ENCODE results near the gene UTF1. TPM values are rescaled to one million over a fixed set of nuclear protein-coding genes. Genes with fewer than 3 reads are reported as not detected.

Gene UTF1
- polyA plus RNA-seq, 1 donor = not detected

GRCh38 chr10:133279326-133280226 lies 49.6 kb downstream of the UTF1 start:
- Histone ChIP-seq H3K27me3 (ENCODE audit: control insufficient read depth, insufficient read depth, low read length) (peaks cover 23% of the 10 kb centered on the region), H3K27ac (ENCODE audit: low read length) (no peak overlapping the region), H3K4me1 (ENCODE audit: control insufficient read depth, insufficient read depth, low read length) (peaks cover 29% of the 10 kb centered on the region), H3K36me3 (ENCODE audit: control insufficient read depth, insufficient read depth, low read length) (peaks cover 49% of the 10 kb centered on the region), H3K9me3 (ENCODE audit: control insufficient read depth, low read depth, low read length) (no peaks in the 10 kb centered on the region), H3K4me3 (ENCODE audit: low read length) (no peak overlapping the region)
- WGBS (ENCODE audit: insufficient coverage, low lambda C conversion rate) = no CpG with 5 or more reads among the region's 24 CpGs
- DNase-seq = no peak

DNA sequence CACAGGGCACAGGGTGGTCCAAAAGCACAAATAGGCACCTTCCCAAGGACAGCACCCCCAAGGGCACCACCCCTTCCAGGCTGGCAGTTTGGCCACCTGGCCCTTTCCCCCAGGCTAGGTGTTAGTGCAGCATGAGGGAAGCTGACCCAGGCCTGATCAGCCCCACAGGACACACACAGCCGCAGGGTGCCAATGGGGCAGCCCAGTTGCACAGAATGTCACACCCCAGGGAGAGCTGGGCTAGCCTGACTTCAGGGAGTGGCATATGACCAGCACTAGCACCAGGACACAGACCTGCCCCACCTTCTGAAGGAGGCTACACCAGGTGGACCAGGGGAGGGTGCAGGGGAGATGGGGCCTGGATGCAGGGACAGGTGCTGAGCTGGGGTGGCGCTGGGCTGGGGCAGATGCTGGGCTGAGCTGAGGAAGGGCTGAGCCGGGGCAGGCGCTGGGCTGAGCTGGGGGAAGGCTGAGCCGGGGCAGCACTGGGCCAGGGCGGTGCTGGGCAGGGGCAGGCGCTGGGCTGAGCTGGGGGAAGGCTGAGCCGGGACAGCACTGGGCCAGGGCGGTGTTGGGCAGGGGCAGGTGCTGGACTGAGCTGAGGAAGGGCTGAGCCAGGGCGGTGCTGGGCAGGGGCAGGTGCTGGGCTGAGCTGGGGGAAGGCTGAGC lies 50.5 kb downstream of the UTF1 start:
- no peaks in the 10 kb centered on the region for H3K9me3 ChIP-seq (ENCODE audit: control insufficient read depth, low read depth, low read length)
- H3K36me3 ChIP-seq (ENCODE audit: control insufficient read depth, insufficient read depth, low read length) = peaks cover 58% of the 10 kb centered on the region
- DNase-seq = no peak
- H3K27ac ChIP-seq (ENCODE audit: low read length) = no peak overlapping the region
- H3K4me3 ChIP-seq (ENCODE audit: low read length) = no peak overlapping the region
- peaks cover 13% of the 10 kb centered on the region for H3K27me3 ChIP-seq (ENCODE audit: control insufficient read depth, insufficient read depth, low read length)
- peaks cover 22% of the 10 kb centered on the region for H3K4me1 ChIP-seq (ENCODE audit: control insufficient read depth, insufficient read depth, low read length)
- no CpG with 5 or more reads among the region's 10 CpGs for WGBS (ENCODE audit: insufficient coverage, low lambda C conversion rate)

- Histone ChIP-seq H3K4me1 (ENCODE audit: control insufficient read depth, insufficient read depth, low read length) (peaks cover 19% of the 10 kb centered on the region), H3K27me3 (ENCODE audit: control insufficient read depth, insufficient read depth, low read length) (peaks cover 7% of the 10 kb centered on the region), H3K36me3 (ENCODE audit: control insufficient read depth, insufficient read depth, low read length) (peaks cover 63% of the 10 kb centered on the region), H3K27ac (ENCODE audit: low read length) (no peak overlapping the region), H3K4me3 (ENCODE audit: low read length) (no peak overlapping the region), H3K9me3 (ENCODE audit: control insufficient read depth, low read depth, low read length) (no peaks in the 10 kb centered on the region)
- WGBS (ENCODE audit: insufficient coverage, low lambda C conversion rate) = 93% methylated on average over 3 of the region's 15 CpGs
- DNase-seq = no peak
Observed at GRCh38 chr10:133281084-133281483, 51.1 kb downstream of the UTF1 start.

Other genes with a start within 250 kb of the UTF1 start
- 0.40 TPM for gene ADGRA1, start 142.3 kb upstream of the UTF1 start, polyA plus RNA-seq
- gene KNDC1, start 70.0 kb upstream of the UTF1 start, polyA plus RNA-seq = 18.8 TPM
- 0.22 TPM for gene VENTX, start 7.6 kb downstream of the UTF1 start, polyA plus RNA-seq
- gene ADAM8, start 46.7 kb downstream of the UTF1 start, polyA plus RNA-seq = 5.9 TPM
- gene TUBGCP2, start 78.7 kb downstream of the UTF1 start, polyA plus RNA-seq = 53.2 TPM
- gene ZNF511, start 78.7 kb downstream of the UTF1 start, polyA plus RNA-seq = 20.9 TPM
- gene CALY, start 106.7 kb downstream of the UTF1 start, polyA plus RNA-seq = 6.8 TPM
- 306 TPM for gene PRAP1, start 117.2 kb downstream of the UTF1 start, polyA plus RNA-seq
- 56.9 TPM for gene FUOM, start 127.8 kb downstream of the UTF1 start, polyA plus RNA-seq
- gene ECHS1, start 143.1 kb downstream of the UTF1 start, polyA plus RNA-seq = 126 TPM
- gene PAOX, start 149.0 kb downstream of the UTF1 start, polyA plus RNA-seq = 9.8 TPM
- 67.5 TPM for gene MTG1, start 163.9 kb downstream of the UTF1 start, polyA plus RNA-seq
- 4.9 TPM for gene SPRN, start 194.4 kb downstream of the UTF1 start, polyA plus RNA-seq
- gene SCART1, start 223.7 kb downstream of the UTF1 start, polyA plus RNA-seq = 2.3 TPM